Hepatocyte (in vitro differentiated cells): ENCODE measurements around the gene GALNT4. TPM values are rescaled to one million over a fixed set of nuclear protein-coding genes. Genes with fewer than 3 reads are reported as not detected.

ENCODE experiments used
- DNase-seq: peaks from one replicate; pipeline ENCODE4 v3.0.0-alpha.2; 2016; ENCODE audit warnings: low spot score
- H2AFZ ChIP-seq: fragments of 200-600 bp; sonication (generic); 2 replicates; pipeline ENCODE4 v1.6.0; 2016; ENCODE audit warnings: antibody characterized with exemption, mild to moderate bottlenecking
- H3K27ac ChIP-seq: fragments of 200-600 bp; sonication (generic); 2 replicates; pipeline ENCODE4 v1.5.1; 2016; ENCODE audit warnings: mild to moderate bottlenecking
- H3K27me3 ChIP-seq: fragments of 200-600 bp; sonication (generic); 2 replicates; pipeline ENCODE4 v1.6.1; 2016
- H3K36me3 ChIP-seq: fragments of 200-600 bp; sonication (generic); replicated peaks from 2 replicates; pipeline ENCODE4 v1.5.1; 2016; ENCODE audit warnings: low read depth; ENCODE audit not compliant: insufficient read depth
- H3K4me1 ChIP-seq: fragments of 200-600 bp; sonication (generic); 2 replicates; pipeline ENCODE4 v1.5.1; 2016; ENCODE audit warnings: mild to moderate bottlenecking, moderate library complexity; ENCODE audit not compliant: insufficient read depth
- H3K4me2 ChIP-seq: fragments of 200-600 bp; sonication (generic); 2 replicates; pipeline ENCODE4 v1.6.0; 2016
- H3K4me3 ChIP-seq: fragments of 200-600 bp; sonication (generic); 2 replicates; pipeline ENCODE4 v1.5.1; 2016; ENCODE audit warnings: mild to moderate bottlenecking
- H3K79me2 ChIP-seq: fragments of 200-600 bp; sonication (generic); 2 replicates; pipeline ENCODE4 v1.6.0; 2017; ENCODE audit warnings: mild to moderate bottlenecking
- H3K9me2 ChIP-seq: fragments of 200-600 bp; sonication (generic); replicated peaks from 2 replicates; pipeline ENCODE4 v1.6.0; 2017; ENCODE audit warnings: mild to moderate bottlenecking; ENCODE audit not compliant: insufficient read depth
- H3K9me3 ChIP-seq: fragments of 200-600 bp; sonication (generic); 2 replicates; pipeline ENCODE4 v1.5.1; 2016; ENCODE audit warnings: low read depth, mild to moderate bottlenecking
- H4K20me1 ChIP-seq: fragments of 200-600 bp; sonication (generic); 2 replicates; pipeline ENCODE4 v1.6.0; 2016; ENCODE audit warnings: mild to moderate bottlenecking; ENCODE audit not compliant: insufficient read depth, poor library complexity, severe bottlenecking
- EZH2 ChIP-seq: fragments of 200-600 bp; sonication (generic); IDR thresholded peaks from 2 replicates; pipeline ENCODE4 v1.6.1; 2016; ENCODE audit warnings: antibody characterized with exemption, mild to moderate bottlenecking, borderline replicate concordance
- EZH2phosphoT487 ChIP-seq: fragments of 200-600 bp; sonication (generic); IDR thresholded peaks from one replicate; pipeline ENCODE4 v1.6.1; 2018; ENCODE audit warnings: antibody characterized with exemption, mild to moderate bottlenecking, low read depth, moderate library complexity; ENCODE audit not compliant: unreplicated experiment, severe bottlenecking
- WGBS: methylation state at CpG from one replicate; pipeline ENCODE4 v1.1.6; 2016; ENCODE audit warnings: low lambda C conversion rate; ENCODE audit errors: missing lambda C conversion rate; 5-methylcytosine and 5-hydroxymethylcytosine counted together
- polyA plus RNA-seq: library from polyadenylated mRNA; unstranded; fragments of >200 nt; fragmentation: Nextera tagmentation; extraction: Ambion mirVana; gene quantifications from 2 replicates; pipeline ENCODE4 v1.2.1, GENCODE V29; 2016
- total RNA-seq: library from RNA; depleted of rRNA; stranded (reverse); fragments of >200 nt; gene quantifications from 2 replicates; pipeline ENCODE4 v1.2.3, GENCODE V29; 2014
- TF ChIP-seq, protein P1 (sequence below): fragments of 200-600 bp; sonication (generic); IDR thresholded peaks from 2 replicates; pipeline ENCODE4 v1.5.1; 2016; ENCODE audit warnings: antibody characterized with exemption, mild to moderate bottlenecking; ENCODE audit not compliant: poor library complexity

Gene GALNT4
- total and polyA plus RNA-seq, 2 experiments from 2014 or later: 4.6 to 19.2 TPM

DNA sequence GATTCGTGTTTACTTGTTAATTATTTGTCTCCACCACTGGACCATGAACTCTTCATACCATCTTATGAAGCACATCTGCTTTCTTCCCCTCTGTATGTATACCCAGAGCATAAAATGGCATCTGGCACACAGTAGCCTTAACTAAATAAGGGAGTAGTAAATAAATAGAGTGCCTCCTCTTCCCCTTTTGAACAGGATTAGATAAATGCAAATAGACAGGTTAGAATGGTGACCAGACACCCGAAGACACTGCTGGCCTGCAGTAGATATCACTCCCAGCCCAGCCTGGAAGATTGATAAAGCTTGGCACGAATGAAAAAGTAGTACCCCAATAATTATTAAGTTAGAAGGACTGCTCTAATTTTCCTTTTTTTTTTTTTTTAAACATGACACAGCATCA, 6.9 kb downstream of the GALNT4 start:
- H3K9me2 ChIP-seq: no peaks in the 10 kb centered on the region
- H4K20me1 ChIP-seq: peaks cover 3% of the 10 kb centered on the region
- TF ChIP-seq EZH2 (no peak), EZH2phosphoT487 (no peak)
- TF ChIP-seq, protein P1, sequence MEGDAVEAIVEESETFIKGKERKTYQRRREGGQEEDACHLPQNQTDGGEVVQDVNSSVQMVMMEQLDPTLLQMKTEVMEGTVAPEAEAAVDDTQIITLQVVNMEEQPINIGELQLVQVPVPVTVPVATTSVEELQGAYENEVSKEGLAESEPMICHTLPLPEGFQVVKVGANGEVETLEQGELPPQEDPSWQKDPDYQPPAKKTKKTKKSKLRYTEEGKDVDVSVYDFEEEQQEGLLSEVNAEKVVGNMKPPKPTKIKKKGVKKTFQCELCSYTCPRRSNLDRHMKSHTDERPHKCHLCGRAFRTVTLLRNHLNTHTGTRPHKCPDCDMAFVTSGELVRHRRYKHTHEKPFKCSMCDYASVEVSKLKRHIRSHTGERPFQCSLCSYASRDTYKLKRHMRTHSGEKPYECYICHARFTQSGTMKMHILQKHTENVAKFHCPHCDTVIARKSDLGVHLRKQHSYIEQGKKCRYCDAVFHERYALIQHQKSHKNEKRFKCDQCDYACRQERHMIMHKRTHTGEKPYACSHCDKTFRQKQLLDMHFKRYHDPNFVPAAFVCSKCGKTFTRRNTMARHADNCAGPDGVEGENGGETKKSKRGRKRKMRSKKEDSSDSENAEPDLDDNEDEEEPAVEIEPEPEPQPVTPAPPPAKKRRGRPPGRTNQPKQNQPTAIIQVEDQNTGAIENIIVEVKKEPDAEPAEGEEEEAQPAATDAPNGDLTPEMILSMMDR: no peak
- H3K4me3 ChIP-seq: no peak overlapping the region
- H3K79me2 ChIP-seq: peaks cover 43% of the 10 kb centered on the region
- DNase-seq: no peak
- peaks cover 12% of the 10 kb centered on the region for H3K4me1 ChIP-seq
- H3K9me3 ChIP-seq: no peaks in the 10 kb centered on the region
- WGBS: 56% methylated on average over 3 of the region's 3 CpGs
- H3K4me2 ChIP-seq: no peak overlapping the region
- H3K36me3 ChIP-seq: no peaks in the 10 kb centered on the region
- no peaks in the 10 kb centered on the region for H3K27me3 ChIP-seq
- no peak overlapping the region for H3K27ac ChIP-seq
- H2AFZ ChIP-seq: no peak overlapping the region

DNA sequence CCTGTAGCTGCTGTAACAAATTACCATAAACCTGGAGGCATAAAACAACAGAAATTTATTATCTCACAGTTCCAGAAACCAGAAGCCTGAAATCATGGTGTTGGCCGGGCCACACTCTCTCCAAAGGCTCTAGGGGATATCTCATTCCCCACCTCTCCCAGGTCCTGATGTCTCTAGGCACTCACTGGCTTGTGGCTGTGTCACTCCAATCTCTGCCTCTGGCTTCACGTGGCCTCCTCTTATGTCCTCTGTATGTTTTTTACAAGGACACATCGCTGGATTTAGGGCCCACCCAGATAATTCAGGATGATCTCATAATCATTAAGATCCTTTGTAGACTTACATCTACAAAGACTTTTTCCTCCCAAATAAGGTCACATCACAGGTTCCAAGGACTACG, 8.0 kb downstream of the GALNT4 start:
- Histone ChIP-seq H3K4me2 (no peak overlapping the region), H4K20me1 (peaks cover 2% of the 10 kb centered on the region), H2AFZ (no peak overlapping the region), H3K4me1 (peaks cover 5% of the 10 kb centered on the region), H3K9me3 (no peaks in the 10 kb centered on the region), H3K79me2 (peaks cover 32% of the 10 kb centered on the region), H3K27ac (no peak overlapping the region), H3K36me3 (no peaks in the 10 kb centered on the region), H3K4me3 (no peak overlapping the region), H3K27me3 (no peaks in the 10 kb centered on the region), H3K9me2 (no peaks in the 10 kb centered on the region)
- DNase-seq: no peak
- TF ChIP-seq EZH2 (no peak), EZH2phosphoT487 (no peak)
- TF ChIP-seq, protein P1: no peak
- WGBS: 66% methylated on average over 4 of the region's 4 CpGs

DNA sequence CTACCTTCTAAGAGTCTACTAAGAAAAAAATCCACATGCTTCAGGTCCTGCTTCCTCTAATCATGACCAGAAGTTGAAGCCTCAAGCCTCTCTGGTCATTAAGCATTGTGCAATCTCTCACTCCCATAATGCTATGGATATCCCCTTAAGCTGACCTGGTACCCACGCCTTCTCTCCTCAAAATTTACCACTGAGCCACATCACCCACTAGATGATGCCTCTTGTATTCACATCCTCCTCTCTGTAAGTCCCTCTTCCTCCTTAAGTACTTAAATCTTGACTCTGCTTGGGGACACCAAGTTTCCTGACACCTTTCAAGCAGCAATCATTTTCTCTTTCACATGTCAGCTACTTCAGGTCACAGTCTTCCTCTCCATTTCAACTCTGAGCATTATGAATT, 9.8 kb downstream of the GALNT4 start:
- Histone ChIP-seq H3K27ac (no peak overlapping the region), H3K4me2 (no peak overlapping the region), H2AFZ (no peak overlapping the region), H3K79me2 (peaks cover 13% of the 10 kb centered on the region), H3K4me3 (no peak overlapping the region), H3K27me3 (no peaks in the 10 kb centered on the region), H4K20me1 (no peaks in the 10 kb centered on the region), H3K36me3 (no peaks in the 10 kb centered on the region), H3K9me3 (no peaks in the 10 kb centered on the region), H3K9me2 (no peaks in the 10 kb centered on the region), H3K4me1 (no peaks in the 10 kb centered on the region)
- DNase-seq: no peak
- 100% methylated on average over 1 of the region's 1 CpG for WGBS
- TF ChIP-seq, protein P1: no peak

DNA sequence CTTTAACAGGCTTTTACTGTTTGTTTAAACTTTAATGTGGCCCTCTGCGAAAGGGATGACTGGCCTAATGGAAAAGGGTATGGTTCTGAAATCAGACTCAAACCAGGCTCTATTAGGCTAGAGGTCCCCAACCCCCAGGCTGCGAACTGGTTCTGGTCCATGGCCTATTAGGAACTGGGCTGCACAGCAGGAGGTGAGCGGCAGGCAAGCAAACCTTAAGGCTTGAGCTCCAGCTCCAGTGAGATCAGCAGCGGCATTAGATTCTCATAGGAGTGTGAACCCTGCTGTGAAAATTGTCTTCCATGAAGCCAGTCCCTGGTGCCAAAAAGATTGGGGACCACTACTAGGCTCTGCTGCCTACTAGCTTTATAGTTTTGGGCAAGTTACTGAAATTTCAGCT, 11.1 kb downstream of the GALNT4 start:
- Histone ChIP-seq H3K36me3 (no peaks in the 10 kb centered on the region), H2AFZ (no peak overlapping the region), H3K27me3 (no peaks in the 10 kb centered on the region), H3K9me3 (no peaks in the 10 kb centered on the region), H3K4me3 (no peak overlapping the region), H3K4me2 (no peak overlapping the region), H3K79me2 (peaks cover 1% of the 10 kb centered on the region), H4K20me1 (no peaks in the 10 kb centered on the region), H3K27ac (no peak overlapping the region), H3K4me1 (no peaks in the 10 kb centered on the region), H3K9me2 (no peaks in the 10 kb centered on the region)
- 88% methylated on average over 4 of the region's 4 CpGs for WGBS
- TF ChIP-seq, protein P1: no peak
- DNase-seq: no peak
